ENCODE results near the gene AQP1.

DNA sequence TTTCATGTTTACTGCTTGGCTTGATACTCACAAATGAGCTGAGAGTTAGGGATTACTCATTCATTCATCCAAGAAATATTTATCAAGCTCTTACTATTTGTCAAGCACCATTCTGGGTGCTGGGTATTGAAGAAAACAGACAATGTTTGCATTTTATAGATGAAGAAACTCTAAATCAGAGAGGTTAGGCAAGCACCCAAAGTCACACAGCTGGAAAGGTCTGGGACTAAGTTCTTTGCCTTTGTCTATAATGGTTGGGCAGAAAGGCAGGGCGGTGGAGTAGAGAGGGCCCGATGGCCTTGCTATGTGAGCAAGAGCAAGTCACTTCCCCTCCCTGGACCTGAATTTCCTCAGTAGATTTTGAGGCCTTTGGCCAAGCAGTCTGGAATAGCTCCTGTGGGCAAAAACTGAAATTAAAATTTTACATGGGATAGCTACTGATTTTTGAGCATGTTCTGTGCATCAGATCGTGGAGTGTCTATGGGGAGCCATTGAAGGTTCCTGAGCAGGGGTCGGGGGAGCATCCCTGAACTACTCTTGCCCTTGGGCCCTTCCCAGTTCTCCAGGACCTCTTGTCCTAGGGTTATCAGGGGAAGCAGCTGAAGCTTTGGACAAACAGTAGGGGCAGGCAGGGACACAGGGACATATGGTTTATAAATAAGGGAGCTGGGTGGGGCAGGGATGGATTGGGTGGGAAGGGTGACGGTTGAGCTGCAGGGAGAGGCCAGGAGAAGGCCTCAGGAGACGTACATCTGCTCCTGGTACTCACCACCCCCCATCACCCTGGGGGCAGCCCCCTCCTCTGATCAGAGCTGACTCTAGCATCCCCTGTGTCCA is 23.3 kb downstream of the AQP1 start:
- TF ChIP-seq CTCF (conservative IDR thresholded peaks at IDR 0.05; ENCODE audit: low read depth, low read length), result no peak
- TF ChIP-seq EZH2 (IDR thresholded peaks at IDR 0.05; ENCODE audit: low read length, unreplicated experiment), result no peak
- no peak for TF ChIP-seq EZH2phosphoT487 (IDR thresholded peaks at IDR 0.05; ENCODE audit: borderline replicate concordance, low read length)

Measured in PC-3 (cell line).